Measurements from ENCODE around the gene GLDN.

The GLDN gene

DNA sequence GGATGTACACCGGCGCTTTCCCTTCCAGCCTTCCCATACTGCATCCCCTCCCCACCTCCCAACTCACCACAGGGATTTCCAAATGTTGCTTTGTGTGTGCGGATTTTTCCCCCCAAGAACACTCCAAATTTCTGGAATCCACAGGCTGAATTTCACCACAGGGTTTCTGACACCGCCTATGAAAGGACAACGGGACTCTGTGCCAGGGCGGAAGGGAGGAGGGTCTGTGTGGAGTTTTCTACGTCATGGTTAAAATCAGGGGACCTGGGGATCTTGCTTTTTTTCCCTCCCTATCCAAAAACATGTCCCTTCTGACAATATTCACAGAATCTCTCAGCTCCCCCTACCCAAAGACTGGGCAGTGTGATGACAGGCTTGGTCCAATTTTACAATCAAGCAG, 17.7 kb upstream of the GLDN start:
- no peak for DNase-seq

DNA sequence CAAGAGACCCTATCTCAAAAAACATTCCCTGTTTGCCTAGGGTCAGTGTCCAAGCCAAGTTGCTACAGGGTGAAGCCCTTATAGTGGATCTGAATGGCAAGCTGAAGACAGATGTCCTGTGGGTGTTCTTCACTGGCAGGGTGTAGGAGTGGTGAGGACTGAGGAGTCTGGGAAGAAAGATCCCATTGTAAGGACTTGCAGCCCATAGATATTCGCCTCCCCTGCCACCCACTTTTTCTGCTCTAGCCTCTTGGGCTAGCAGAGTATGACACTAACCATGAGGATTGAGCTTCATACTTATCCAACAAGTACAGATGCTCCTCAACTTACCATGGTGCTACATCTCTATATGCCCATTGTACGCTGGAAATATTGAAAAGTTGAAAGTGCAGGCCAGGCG, 16.3 kb upstream of the GLDN start:
- DNase-seq: no peak

DNA sequence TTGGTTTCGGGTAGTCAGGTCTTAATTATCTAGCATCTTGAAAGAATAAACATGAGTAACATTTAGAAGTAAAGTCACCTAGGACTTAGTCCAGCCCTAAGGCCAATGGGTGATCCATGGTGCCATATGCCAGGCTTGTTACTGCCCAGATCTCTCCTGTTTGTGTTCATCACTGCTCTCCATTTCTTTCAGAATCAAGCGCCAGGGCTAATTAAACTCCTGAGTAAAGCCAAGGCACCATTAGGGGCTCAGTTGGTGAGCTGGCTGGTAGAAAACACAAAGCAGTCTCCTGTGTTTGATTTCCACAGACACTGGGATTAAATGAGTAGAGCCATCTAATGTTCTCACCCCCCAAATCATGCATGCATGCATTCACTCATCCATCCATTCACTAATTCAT, 14.4 kb upstream of the GLDN start:
- DNase-seq: no peak

DNA sequence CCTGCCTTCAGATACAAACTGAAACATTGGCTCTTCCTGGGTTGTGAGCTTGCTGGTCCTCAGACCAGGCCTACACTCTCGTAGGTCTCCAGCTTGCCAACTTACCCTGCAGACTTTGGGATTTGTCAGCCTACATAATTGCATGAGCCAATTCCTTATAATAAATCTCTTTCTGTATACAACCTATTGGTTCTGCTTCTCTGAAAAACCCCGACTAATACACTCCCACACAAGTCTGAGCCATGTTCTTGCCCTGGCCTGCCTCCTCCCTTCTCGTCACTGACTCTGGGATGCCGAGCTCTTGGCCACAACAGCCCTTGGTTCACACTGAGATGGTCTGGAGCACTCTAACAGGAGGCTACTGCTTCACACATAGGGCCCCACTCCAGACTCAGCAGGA, 12.5 kb upstream of the GLDN start:
- DNase-seq: no peak

DNA sequence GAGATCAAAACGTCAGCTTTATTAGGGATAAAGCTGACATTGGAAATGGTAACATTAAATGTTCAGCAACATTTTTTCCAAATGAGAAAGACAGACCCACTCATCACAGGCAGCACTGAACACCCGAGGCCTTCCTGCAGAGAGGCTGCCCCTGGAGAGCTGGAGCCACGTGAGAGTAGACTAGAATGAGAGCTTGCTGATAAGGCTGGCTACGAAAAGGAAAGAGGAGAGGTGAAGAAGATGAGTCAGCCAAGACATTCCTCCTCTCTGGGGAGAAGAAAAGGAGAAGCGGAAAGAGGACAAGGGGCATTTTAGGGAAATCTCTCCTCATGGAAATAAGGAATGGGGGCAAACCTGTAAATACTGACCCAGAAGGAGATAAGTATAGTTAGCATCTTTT, 10.3 kb upstream of the GLDN start:
- no peak for DNase-seq

GRCh38 chr15:51332206-51333147, 9.0 kb upstream of the GLDN start:
- no peak for DNase-seq

GRCh38 chr15:51333571-51333970, 7.9 kb upstream of the GLDN start:
- DNase-seq: no peak

DNA sequence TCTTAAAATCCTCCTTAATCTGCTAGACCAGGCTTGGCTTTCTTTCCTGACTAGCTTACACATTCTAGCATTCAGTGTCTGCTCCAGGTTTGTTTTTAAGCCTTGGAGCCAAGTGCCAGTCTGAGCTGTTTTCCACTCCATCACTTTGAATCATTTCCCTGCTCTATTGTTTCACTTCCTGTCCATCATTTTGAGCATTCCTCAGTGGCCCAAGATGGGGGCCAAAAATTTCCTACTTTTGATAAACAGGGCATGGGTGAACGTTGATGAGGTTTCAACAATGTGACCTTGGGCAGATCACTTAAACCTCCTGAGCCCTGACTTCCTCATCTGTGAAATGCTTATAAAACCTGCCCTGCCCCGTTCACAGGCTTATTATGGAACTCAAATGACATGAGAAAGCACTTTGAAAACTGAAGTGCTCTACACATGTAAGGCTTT, 7.4 kb upstream of the GLDN start:
- no peak for DNase-seq

GRCh38 chr15:51335087-51335486, 6.4 kb upstream of the GLDN start:
- DNase-seq: no peak

- no peak for DNase-seq
These were observed 5.7 kb upstream of the GLDN start for GRCh38 chr15:51335538-51336410.

DNA sequence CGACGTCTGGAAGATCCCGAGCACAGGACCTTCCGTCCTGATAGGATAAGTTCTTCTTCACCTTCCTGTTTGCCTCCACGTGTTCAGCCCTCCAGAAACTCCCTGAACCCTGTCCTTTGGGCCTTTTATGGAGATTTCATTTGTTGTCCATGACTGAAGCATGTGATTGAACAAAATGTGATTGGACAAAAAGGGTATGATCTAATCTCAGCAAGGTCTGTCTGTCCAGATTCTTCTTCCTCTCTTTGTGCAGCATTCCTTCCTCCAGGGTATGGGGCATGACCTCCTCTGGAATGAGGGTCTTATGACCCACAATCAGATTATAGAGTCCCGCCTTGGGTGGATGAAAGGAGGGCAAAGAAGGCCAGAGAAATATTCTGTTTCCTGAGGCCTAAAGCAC, 3.0 kb upstream of the GLDN start, which contains the start of gene CYP19A1:
Gene CYP19A1 (minus strand): TSS at position 101 of the 400 bp plus-strand sequence. CDS start 95,684 bp downstream, outside the sequence.
- DNase-seq: no peak

GRCh38 chr15:51342227-51342999, 958 bp downstream of the GLDN start:
- DNase-seq: no peak

GRCh38 chr15:51343466-51343865, 2.0 kb downstream of the GLDN start:
- no peak for DNase-seq

DNA sequence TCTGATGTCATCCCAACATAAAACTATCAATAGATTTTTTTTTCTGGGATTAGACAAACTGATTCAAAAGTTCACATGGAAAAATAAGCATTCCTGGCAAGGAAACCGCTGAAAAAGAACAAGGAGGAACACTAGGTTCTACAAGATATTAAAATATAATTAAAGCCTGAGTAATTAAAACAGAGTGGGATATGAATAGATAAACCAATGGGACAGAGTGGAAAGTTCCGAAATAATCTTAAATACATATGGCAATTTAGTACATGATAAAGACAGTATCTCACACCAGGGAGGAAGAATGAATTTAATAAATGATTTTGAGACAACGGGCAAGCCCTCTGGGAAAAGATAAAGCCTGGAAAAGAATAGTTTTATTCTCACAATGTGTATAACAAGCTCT, 4.7 kb downstream of the GLDN start:
- no peak for DNase-seq

GRCh38 chr15:51348688-51349087, 7.2 kb downstream of the GLDN start:
- DNase-seq: no peak

- no peak for DNase-seq
These were observed 7.8 kb downstream of the GLDN start for GRCh38 chr15:51349156-51349844.

- no peak for DNase-seq
These were observed 9.3 kb downstream of the GLDN start for GRCh38 chr15:51350723-51351122.

GRCh38 chr15:51353976-51354375, 12.5 kb downstream of the GLDN start:
- DNase-seq: no peak

- no peak for DNase-seq
These were observed 13.6 kb downstream of the GLDN start for GRCh38 chr15:51355096-51355495.

DNA sequence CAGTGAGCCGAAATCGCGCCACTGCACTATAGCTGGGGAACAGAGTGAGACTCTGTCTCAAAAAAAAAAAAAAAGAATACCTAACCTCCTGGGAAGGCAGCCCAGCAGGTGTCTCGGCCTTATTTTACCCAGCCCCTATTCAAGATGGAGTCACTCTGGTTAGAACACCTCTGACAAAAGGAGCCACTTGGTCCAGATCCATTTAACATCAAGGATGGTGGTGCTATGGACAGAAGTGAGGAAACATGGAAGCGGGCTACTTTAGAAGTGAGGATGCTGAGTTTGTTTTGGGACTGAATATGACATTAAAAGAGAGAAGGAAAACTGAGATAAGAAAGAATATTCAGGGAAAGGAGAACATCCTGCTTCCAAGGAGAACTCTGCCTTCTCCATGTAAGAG, 14.7 kb downstream of the GLDN start:
- DNase-seq: no peak

GRCh38 chr15:51356983-51357382, 15.5 kb downstream of the GLDN start:
- DNase-seq: no peak

- no peak for DNase-seq
These were observed 18.5 kb downstream of the GLDN start for GRCh38 chr15:51359981-51360380.

Data from NCI-H2171 treated with DMSO at 0.1 percent for 48 hours (cell line).